ENCODE results near the gene HMBS.

HMBS gene

DNA sequence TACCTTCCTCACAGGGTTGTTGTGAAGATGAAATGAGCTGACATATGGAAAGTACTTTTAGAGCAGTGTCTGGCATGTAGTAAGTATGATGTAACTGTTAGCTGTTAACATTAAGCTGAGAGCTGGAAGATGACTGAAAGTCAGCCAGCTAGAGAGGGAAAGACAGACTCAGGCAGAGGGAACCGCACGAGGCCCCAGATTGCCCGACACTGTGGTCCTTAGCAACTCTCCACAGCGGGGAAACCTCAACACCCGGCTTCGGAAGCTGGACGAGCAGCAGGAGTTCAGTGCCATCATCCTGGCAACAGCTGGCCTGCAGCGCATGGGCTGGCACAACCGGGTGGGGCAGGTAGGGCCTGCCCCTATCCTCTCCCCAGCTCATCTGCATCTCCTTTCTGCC is 6.5 kb downstream of the HMBS start:
- no peak for TF ChIP-seq EZH2phosphoT487 (conservative IDR thresholded peaks at IDR 0.05; ENCODE audit: low read length)
- TF ChIP-seq, protein P1, sequence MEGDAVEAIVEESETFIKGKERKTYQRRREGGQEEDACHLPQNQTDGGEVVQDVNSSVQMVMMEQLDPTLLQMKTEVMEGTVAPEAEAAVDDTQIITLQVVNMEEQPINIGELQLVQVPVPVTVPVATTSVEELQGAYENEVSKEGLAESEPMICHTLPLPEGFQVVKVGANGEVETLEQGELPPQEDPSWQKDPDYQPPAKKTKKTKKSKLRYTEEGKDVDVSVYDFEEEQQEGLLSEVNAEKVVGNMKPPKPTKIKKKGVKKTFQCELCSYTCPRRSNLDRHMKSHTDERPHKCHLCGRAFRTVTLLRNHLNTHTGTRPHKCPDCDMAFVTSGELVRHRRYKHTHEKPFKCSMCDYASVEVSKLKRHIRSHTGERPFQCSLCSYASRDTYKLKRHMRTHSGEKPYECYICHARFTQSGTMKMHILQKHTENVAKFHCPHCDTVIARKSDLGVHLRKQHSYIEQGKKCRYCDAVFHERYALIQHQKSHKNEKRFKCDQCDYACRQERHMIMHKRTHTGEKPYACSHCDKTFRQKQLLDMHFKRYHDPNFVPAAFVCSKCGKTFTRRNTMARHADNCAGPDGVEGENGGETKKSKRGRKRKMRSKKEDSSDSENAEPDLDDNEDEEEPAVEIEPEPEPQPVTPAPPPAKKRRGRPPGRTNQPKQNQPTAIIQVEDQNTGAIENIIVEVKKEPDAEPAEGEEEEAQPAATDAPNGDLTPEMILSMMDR (IDR thresholded peaks at IDR 0.05; ENCODE audit: insufficient read depth, low read length, poor library complexity, severe bottlenecking), result no peak
- Histone ChIP-seq H3K9me2 (replicated peaks; ENCODE audit: insufficient read depth, low read length) (no peaks in the 10 kb centered on the region), H3K36me3 (ENCODE audit: low read length) (peaks cover 16% of the 10 kb centered on the region), H3K27me3 (ENCODE audit: low read length) (no peaks in the 10 kb centered on the region), H3K4me3 (ENCODE audit: insufficient read depth, low read length, poor library complexity, severe bottlenecking) (no peak overlapping the region), H3K4me2 (ENCODE audit: low read depth, low read length, poor library complexity, severe bottlenecking) (no peak overlapping the region), H3K9me3 (ENCODE audit: insufficient read depth, low read length) (no peaks in the 10 kb centered on the region), H3K9ac (ENCODE audit: low read length) (no peak overlapping the region), H3K27ac (ENCODE audit: low read depth, low read length) (peak overlapping the region; percentile 32; the same call in 1 of the 2 replicates), H2AFZ (ENCODE audit: low read depth, low read length, severe bottlenecking) (no peak overlapping the region), H3F3A (ENCODE audit: insufficient read depth) (peaks cover 53% of the 10 kb centered on the region), H3K79me2 (ENCODE audit: insufficient read depth, low read length) (peaks cover 24% of the 10 kb centered on the region), H4K20me1 (ENCODE audit: low read depth, low read length) (peaks cover 4% of the 10 kb centered on the region; the same call in 1 of the 2 replicates)

DNA sequence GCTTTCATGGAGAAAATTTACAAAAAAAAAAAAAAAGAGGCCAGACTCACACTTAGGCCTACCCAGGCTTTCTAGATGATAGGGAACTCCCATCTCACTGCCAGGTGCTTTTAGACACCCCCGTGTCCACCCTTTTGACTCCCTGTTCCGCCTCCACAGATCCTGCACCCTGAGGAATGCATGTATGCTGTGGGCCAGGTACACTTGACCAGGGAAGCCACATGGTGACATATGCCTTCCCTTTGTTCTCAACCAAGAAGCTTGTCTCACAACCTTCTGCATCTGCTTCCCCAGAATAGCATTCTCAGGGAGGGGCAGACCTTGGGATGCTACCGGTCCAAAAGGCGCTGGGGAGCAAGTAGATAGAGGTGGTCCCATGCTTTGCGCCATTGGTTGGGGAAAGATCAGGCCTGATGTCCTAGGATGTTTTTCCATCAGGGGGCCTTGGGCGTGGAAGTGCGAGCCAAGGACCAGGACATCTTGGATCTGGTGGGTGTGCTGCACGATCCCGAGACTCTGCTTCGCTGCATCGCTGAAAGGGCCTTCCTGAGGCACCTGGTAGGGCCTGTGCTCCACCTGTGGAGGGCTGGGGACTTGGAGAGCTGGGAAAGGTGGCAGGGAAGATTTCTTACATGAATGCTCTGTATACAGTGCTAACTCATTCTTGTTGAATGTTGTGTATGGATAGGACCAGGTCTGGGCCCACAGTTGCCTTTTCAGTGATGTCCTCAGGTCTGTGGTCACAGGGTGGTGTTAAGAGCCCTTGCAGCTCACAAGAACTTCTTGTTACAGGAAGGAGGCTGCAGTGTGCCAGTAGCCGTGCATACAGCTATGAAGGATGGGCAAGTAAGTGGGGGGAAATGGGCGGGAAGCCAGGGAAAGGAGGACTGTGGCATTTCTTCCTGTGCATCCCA is 7.5 kb downstream of the HMBS start:
- Histone ChIP-seq H2AFZ (ENCODE audit: low read depth, low read length, severe bottlenecking) (no peak overlapping the region), H3K36me3 (ENCODE audit: low read length) (peaks cover 21% of the 10 kb centered on the region), H3K9me3 (ENCODE audit: insufficient read depth, low read length) (no peaks in the 10 kb centered on the region), H3K9ac (ENCODE audit: low read length) (peak overlapping the region; percentile 98), H3K4me3 (ENCODE audit: insufficient read depth, low read length, poor library complexity, severe bottlenecking) (peak overlapping the region; percentile 76), H3F3A (ENCODE audit: insufficient read depth) (peaks cover 64% of the 10 kb centered on the region), H3K27me3 (ENCODE audit: low read length) (no peaks in the 10 kb centered on the region), H3K4me2 (ENCODE audit: low read depth, low read length, poor library complexity, severe bottlenecking) (peak overlapping the region; percentile 94), H3K79me2 (ENCODE audit: insufficient read depth, low read length) (peaks cover 24% of the 10 kb centered on the region), H4K20me1 (ENCODE audit: low read depth, low read length) (peaks cover 4% of the 10 kb centered on the region; the same call in 1 of the 2 replicates), H3K27ac (ENCODE audit: low read depth, low read length) (peak overlapping the region; percentile 89), H3K9me2 (replicated peaks; ENCODE audit: insufficient read depth, low read length) (no peaks in the 10 kb centered on the region)
- TF ChIP-seq EZH2phosphoT487 (conservative IDR thresholded peaks at IDR 0.05; ENCODE audit: low read length), result no peak
- TF ChIP-seq, protein P1 (IDR thresholded peaks at IDR 0.05; ENCODE audit: insufficient read depth, low read length, poor library complexity, severe bottlenecking), result no peak

DNA sequence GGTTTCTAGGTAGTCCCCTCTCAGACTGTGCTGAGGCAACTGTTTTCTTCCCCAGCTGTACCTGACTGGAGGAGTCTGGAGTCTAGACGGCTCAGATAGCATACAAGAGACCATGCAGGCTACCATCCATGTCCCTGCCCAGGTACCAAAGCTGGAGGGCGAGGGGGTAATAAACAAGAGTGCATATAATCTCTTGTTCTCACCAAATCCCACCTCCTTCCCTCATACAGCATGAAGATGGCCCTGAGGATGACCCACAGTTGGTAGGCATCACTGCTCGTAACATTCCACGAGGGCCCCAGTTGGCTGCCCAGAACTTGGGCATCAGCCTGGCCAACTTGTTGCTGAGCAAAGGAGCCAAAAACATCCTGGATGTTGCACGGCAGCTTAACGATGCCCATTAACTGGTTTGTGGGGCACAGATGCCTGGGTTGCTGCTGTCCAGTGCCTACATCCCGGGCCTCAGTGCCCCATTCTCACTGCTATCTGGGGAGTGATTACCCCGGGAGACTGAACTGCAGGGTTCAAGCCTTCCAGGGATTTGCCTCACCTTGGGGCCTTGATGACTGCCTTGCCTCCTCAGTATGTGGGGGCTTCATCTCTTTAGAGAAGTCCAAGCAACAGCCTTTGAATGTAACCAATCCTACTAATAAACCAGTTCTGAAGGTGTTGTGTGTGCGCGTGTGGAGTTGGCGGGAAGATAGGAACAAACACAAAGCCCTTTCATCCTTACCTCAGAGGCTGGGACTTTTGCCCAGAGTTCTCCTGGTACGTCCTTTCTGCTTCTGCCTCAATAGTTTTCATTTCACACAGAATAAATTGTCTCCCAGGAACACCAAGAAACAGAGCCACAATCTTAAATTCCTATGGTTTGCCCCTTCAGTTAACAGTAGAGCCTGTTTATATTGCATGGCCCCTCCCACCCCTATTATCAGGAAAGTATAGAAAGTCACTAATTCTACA is 8.5 kb downstream of the HMBS start:
- H3K9me2 ChIP-seq (replicated peaks; ENCODE audit: insufficient read depth, low read length), result no peaks in the 10 kb centered on the region
- peak overlapping the region; percentile 76 for H3K4me3 ChIP-seq (ENCODE audit: insufficient read depth, low read length, poor library complexity, severe bottlenecking)
- peak overlapping the region; percentile 98 for H3K9ac ChIP-seq (ENCODE audit: low read length)
- peak overlapping the region; percentile 94 for H3K4me2 ChIP-seq (ENCODE audit: low read depth, low read length, poor library complexity, severe bottlenecking)
- H3K27ac ChIP-seq (ENCODE audit: low read depth, low read length), result peak overlapping the region; percentile 89
- H3K27me3 ChIP-seq (ENCODE audit: low read length), result no peaks in the 10 kb centered on the region
- H2AFZ ChIP-seq (ENCODE audit: low read depth, low read length, severe bottlenecking), result no peak overlapping the region
- peaks cover 21% of the 10 kb centered on the region for H3K36me3 ChIP-seq (ENCODE audit: low read length)
- H3F3A ChIP-seq (ENCODE audit: insufficient read depth), result peaks cover 69% of the 10 kb centered on the region
- no peak for TF ChIP-seq EZH2phosphoT487 (conservative IDR thresholded peaks at IDR 0.05; ENCODE audit: low read length)
- TF ChIP-seq, protein P1 (IDR thresholded peaks at IDR 0.05; ENCODE audit: insufficient read depth, low read length, poor library complexity, severe bottlenecking), result no peak
- H3K9me3 ChIP-seq (ENCODE audit: insufficient read depth, low read length), result no peaks in the 10 kb centered on the region
- H4K20me1 ChIP-seq (ENCODE audit: low read depth, low read length), result peaks cover 4% of the 10 kb centered on the region; the same call in 1 of the 2 replicates
- H3K79me2 ChIP-seq (ENCODE audit: insufficient read depth, low read length), result peaks cover 24% of the 10 kb centered on the region
